Endothelial cell of umbilical vein (primary cell): Measurements from ENCODE around the gene TROAP. TPM values are rescaled to one million over a fixed set of nuclear protein-coding genes. Genes with fewer than 3 reads are reported as not detected.

Source experiments
- BruUV-seq: library from RNA; stranded (reverse); fragments of 400-500 nt; replicated peaks from 2 replicates; lab custom pipeline; 2021; lab: Mats Ljungman, UMichigan
- CTCF ChIA-PET: fragments of 300-600, 350-600 bp; sonication (Branson Sonifier 250); formaldehyde crosslinking; loops from one replicate; lab custom pipeline; 2021; ENCODE audit warnings: antibody characterized with exemption, inconsistent platforms; lab: Charles Lee
- POLR2A ChIA-PET: fragments of 300-600, 350-600 bp; sonication (Branson Sonifier 250); formaldehyde crosslinking; loops from one replicate; lab custom pipeline; 2021; ENCODE audit warnings: antibody characterized with exemption, inconsistent platforms; lab: Charles Lee
- DNase-seq: peaks from one replicate; pipeline ENCODE4 v3.0.0-alpha.2; 2011; ENCODE audit warnings: low read depth, low spot score
- FAIRE-seq: peaks from 2 replicates; lab custom pipeline; 2011; peaks lifted over from hg19 to GRCh38; lab: Jason Lieb, UNC
- H2AFZ ChIP-seq: 2 replicates; pipeline ENCODE4 v1.6.0; 2012; ENCODE audit warnings: low read depth, low read length, control low read depth, inconsistent platforms
- H3K27ac ChIP-seq: 2 replicates; pipeline ENCODE4 v1.5.1; 2011; ENCODE audit warnings: low read depth, mild to moderate bottlenecking, control low read depth, low read length, moderate library complexity; ENCODE audit not compliant: insufficient read depth
- H3K27me3 ChIP-seq, 2 experiments: 2 replicates each; pipeline versions ENCODE4 v1.6.0 to v1.6.1; 2011; ENCODE audit warnings: low read length in 2 of 2, mixed read lengths in 1 of 2; ENCODE audit not compliant: control insufficient read depth in 2 of 2, insufficient read depth in 2 of 2
- H3K36me3 ChIP-seq, 2 experiments: 2 replicates in 1 of 2; 3 replicates in 1 of 2; pipeline ENCODE4 v1.5.1; 2011; ENCODE audit warnings: low read length in 2 of 2, mild to moderate bottlenecking in 1 of 2, moderate library complexity in 1 of 2; ENCODE audit not compliant: control insufficient read depth in 2 of 2, insufficient read depth in 2 of 2; ENCODE audit errors: extremely low read depth in 1 of 2
- H3K4me1 ChIP-seq: 3 replicates; pipeline ENCODE4 v1.5.1; 2011; ENCODE audit warnings: mild to moderate bottlenecking, low read length; ENCODE audit not compliant: control insufficient read depth, insufficient read depth; ENCODE audit errors: extremely low read depth
- H3K4me2 ChIP-seq: 2 replicates; pipeline ENCODE4 v1.6.1; 2011; ENCODE audit warnings: low read length, control low read depth, mixed read lengths; ENCODE audit not compliant: insufficient read depth
- H3K4me3 ChIP-seq, 3 experiments: fragments of 200-600 bp in 1 of 3; sonication (generic), shearing (Covaris generic) in 1 of 3; replicated peaks in 1 of 3; 2 replicates each; pipeline ENCODE4 v1.5.1; 2011 to 2016; ENCODE audit warnings: control low read depth in 3 of 3, low read length in 3 of 3, mild to moderate bottlenecking in 2 of 3, inconsistent platforms in 1 of 3, low read depth in 1 of 3, moderate library complexity in 1 of 3; ENCODE audit not compliant: insufficient read depth in 1 of 3
- H3K79me2 ChIP-seq: 2 replicates; pipeline ENCODE4 v1.6.0; 2012; ENCODE audit warnings: low read length, inconsistent platforms; ENCODE audit not compliant: control insufficient read depth, insufficient read depth
- H3K9ac ChIP-seq: replicated peaks from 2 replicates; pipeline ENCODE3; 2011; ENCODE audit warnings: low read length, control low read depth; ENCODE audit not compliant: insufficient read depth; ENCODE audit errors: extremely low read depth
- H3K9me1 ChIP-seq: replicated peaks from 3 replicates; pipeline ENCODE4 v1.6.0; 2011; ENCODE audit warnings: mild to moderate bottlenecking, low read length; ENCODE audit not compliant: control insufficient read depth, insufficient read depth; ENCODE audit errors: extremely low read depth
- H3K9me3 ChIP-seq: replicated peaks from 2 replicates; pipeline ENCODE4 v1.5.1; 2012; ENCODE audit warnings: low read length, inconsistent platforms; ENCODE audit not compliant: control insufficient read depth, insufficient read depth
- H4K20me1 ChIP-seq: replicated peaks from 2 replicates; pipeline ENCODE3; 2011; ENCODE audit warnings: mild to moderate bottlenecking, low read length; ENCODE audit not compliant: control insufficient read depth, insufficient read depth; ENCODE audit errors: extremely low read depth
- EZH2 ChIP-seq: IDR thresholded peaks from 2 replicates; pipeline ENCODE4 v1.6.1; 2012; ENCODE audit warnings: borderline replicate concordance, low read depth, mild to moderate bottlenecking, moderate library complexity, low read length, inconsistent platforms; ENCODE audit not compliant: severe bottlenecking
- FOS ChIP-seq: IDR thresholded peaks from 2 replicates; pipeline ENCODE4 v1.6.1; 2011; ENCODE audit warnings: mild to moderate bottlenecking, low read length, moderate library complexity, borderline replicate concordance; ENCODE audit not compliant: insufficient read depth
- GATA2 ChIP-seq: IDR thresholded peaks from 2 replicates; pipeline ENCODE4 v1.7.0; 2011; ENCODE audit warnings: low read depth, mild to moderate bottlenecking, moderate library complexity, mixed read lengths, low read length; ENCODE audit not compliant: insufficient read length, insufficient read depth
- JUN ChIP-seq: IDR thresholded peaks from 2 replicates; pipeline ENCODE4 v1.6.1; 2011; ENCODE audit warnings: borderline replicate concordance, low read depth; ENCODE audit not compliant: insufficient read length, insufficient read depth
- MYC ChIP-seq: IDR thresholded peaks from one replicate; pipeline ENCODE4 v1.6.1; 2011; ENCODE audit warnings: mild to moderate bottlenecking, low read depth, low read length
- POLR2A ChIP-seq: IDR thresholded peaks from 2 replicates; pipeline ENCODE4 v1.6.1; 2012; ENCODE audit warnings: low read depth, mild to moderate bottlenecking, control low read depth, low read length
- POLR2AphosphoS5 ChIP-seq: IDR thresholded peaks from 2 replicates; pipeline ENCODE4 v1.6.1; 2012; ENCODE audit warnings: low read depth, mild to moderate bottlenecking, control low read depth, low read length, moderate library complexity; ENCODE audit not compliant: insufficient read depth
- dilution Hi-C: fragments of 300-500 bp; cut with MboI; formaldehyde crosslinking; loops from one replicate; pipeline ENCODE4 v1.15.0; 2019; ENCODE audit warnings: low sequenced_read_pairs; ENCODE audit not compliant: extremely low pct_ligation_motif_present
- intact Hi-C: fragments of 100-400 bp; cut with micrococcal nuclease; formaldehyde crosslinking; loops from one replicate; pipeline ENCODE4 v1.10.0; 2022
- polyA plus RNA-seq, 4 experiments: library from polyadenylated mRNA; depleted of rRNA in 3 of 4; stranded (reverse) in 3 of 4; unstranded in 1 of 4; fragments of >200 nt; gene quantifications; 2 replicates each; pipeline versions ENCODE4 v1.2.1 to v1.2.3, GENCODE V29; 2011 to 2012; ENCODE audit warnings: missing spikeins in 1 of 4
- total RNA-seq: library from RNA; stranded (reverse); gene quantifications from 2 replicates; pipeline ENCODE4 v1.2.3, GENCODE V29; 2021
- TF ChIP-seq, protein P1 (sequence below), 2 donors: IDR thresholded peaks; 1 replicate in 1 of 2; 2 replicates in 1 of 2; pipeline ENCODE4 v1.5.1; 2011; ENCODE audit warnings: low read length in 2 of 2, mild to moderate bottlenecking in 2 of 2, moderate library complexity in 2 of 2, control low read depth in 1 of 2, inconsistent platforms in 1 of 2, low read depth in 1 of 2; ENCODE audit not compliant: insufficient read depth in 1 of 2; ENCODE audit errors: extremely low read depth in 1 of 2
- TF ChIP-seq, protein P2 (sequence below): IDR thresholded peaks from 2 replicates; pipeline ENCODE4 v1.6.1; 2011; ENCODE audit not compliant: insufficient read depth, insufficient read length

Gene TROAP
- total and polyA plus RNA-seq, 2 donors (not counting 3 experiments of a cell fraction or from before 2014, with no cell fraction given), result 31.7 to 68.6 TPM

DNA sequence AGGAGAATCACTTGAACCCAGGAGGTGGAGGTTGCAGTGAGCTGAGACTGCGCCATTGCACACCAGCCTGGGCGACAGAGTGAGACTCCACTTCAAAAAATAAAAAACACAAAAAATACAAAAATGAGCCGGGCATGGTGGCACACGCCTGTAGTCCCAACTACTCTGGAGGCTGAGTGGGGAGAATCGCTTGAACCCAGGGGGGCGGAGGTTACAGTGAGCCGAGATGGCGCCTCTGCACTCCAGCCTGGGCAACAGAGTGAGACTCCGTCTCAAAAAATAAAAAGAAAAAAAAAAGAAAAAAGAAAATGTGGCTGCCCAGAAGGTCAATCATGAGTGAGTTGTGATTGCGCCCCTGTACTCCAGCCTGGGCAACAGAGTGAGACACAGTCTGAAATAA is 32.9 kb downstream of the TROAP start:
- intact Hi-C loops, result loop anchor here (5.0 kb wide), 1 partner anchor 211 kb away; the partner anchor contains the start of gene MCRS1
- no peak for TF ChIP-seq JUN
- TF ChIP-seq FOS, result no peak
- no peak for TF ChIP-seq MYC
- TF ChIP-seq EZH2, result no peak
- TF ChIP-seq, protein P1, sequence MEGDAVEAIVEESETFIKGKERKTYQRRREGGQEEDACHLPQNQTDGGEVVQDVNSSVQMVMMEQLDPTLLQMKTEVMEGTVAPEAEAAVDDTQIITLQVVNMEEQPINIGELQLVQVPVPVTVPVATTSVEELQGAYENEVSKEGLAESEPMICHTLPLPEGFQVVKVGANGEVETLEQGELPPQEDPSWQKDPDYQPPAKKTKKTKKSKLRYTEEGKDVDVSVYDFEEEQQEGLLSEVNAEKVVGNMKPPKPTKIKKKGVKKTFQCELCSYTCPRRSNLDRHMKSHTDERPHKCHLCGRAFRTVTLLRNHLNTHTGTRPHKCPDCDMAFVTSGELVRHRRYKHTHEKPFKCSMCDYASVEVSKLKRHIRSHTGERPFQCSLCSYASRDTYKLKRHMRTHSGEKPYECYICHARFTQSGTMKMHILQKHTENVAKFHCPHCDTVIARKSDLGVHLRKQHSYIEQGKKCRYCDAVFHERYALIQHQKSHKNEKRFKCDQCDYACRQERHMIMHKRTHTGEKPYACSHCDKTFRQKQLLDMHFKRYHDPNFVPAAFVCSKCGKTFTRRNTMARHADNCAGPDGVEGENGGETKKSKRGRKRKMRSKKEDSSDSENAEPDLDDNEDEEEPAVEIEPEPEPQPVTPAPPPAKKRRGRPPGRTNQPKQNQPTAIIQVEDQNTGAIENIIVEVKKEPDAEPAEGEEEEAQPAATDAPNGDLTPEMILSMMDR (IDR thresholded peaks at IDR 0.05; ENCODE audit: extremely low read depth in 1 of 2, insufficient read depth in 1 of 2, low read depth in 1 of 2, low read length in 2 of 2), result no peak
- no peak for TF ChIP-seq GATA2
- no peak for TF ChIP-seq POLR2AphosphoS5
- TF ChIP-seq, protein P2, sequence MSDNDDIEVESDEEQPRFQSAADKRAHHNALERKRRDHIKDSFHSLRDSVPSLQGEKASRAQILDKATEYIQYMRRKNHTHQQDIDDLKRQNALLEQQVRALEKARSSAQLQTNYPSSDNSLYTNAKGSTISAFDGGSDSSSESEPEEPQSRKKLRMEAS, result no peak
- no peak for TF ChIP-seq POLR2A

More for the DNA sequence above, 32.9 kb downstream of the TROAP start:
- Histone ChIP-seq H4K20me1 (no peaks in the 10 kb centered on the region), H3K9me3 (no peaks in the 10 kb centered on the region), H3K79me2 (no peaks in the 10 kb centered on the region), H3K9me1 (no peaks in the 10 kb centered on the region), H3K36me3 (no peaks in the 10 kb centered on the region), H3K27me3 (no peaks in the 10 kb centered on the region), H3K9ac (no peak overlapping the region), H3K4me2 (no peak overlapping the region), H3K4me3 (no peak overlapping the region), H2AFZ (no peak overlapping the region), H3K4me1 (no peaks in the 10 kb centered on the region), H3K27ac (no peak overlapping the region)
- ChIA-PET CTCF (interaction anchor here (0.9 to 1.5 kb wide), 3 partner anchors 8 to 67 kb away, joined by 3 to 4 read pairs (median 3); no protein-coding TSS in a partner anchor), POLR2A (no interaction called here)
- DNase-seq, result no peak
- dilution Hi-C loops, result loop anchor here (25.0 kb wide), 1 partner anchor 156 kb away; no protein-coding TSS in a partner anchor
- no TSS peak for BruUV-seq
- FAIRE-seq, result no peak
